Measurements from ENCODE around the gene CLPTM1.

DNA sequence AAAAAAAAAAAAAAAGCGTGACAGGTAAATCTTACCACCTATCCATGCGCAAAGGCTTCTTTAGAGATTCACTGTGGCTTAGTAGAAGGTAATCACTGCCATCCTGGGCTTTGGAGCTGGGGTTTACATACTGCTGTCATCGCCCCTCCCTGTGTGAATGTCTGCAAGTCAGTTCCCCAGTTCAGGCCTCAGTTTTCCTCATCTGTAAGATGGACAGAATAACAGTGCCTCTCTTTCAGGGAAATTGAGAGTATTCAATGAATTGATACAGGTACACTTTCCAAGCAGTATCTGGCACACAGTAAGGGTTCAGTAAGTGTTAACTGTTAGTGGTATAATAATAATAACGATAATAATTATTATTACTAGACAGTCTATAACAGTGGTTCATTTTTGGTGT, 48.3 kb downstream of the CLPTM1 start:
- no peak for TF ChIP-seq CTCF (IDR thresholded peaks at IDR 0.05; ENCODE audit: borderline replicate concordance, extremely low read depth, low read length, poor library complexity, severe bottlenecking)
- TF ChIP-seq EZH2 (IDR thresholded peaks at IDR 0.05; ENCODE audit: borderline replicate concordance, low read depth, low read length, severe bottlenecking): no peak

Measured in DND-41 (cell line).